ENCODE measurements around the gene ADD1. TPM values are rescaled to one million over a fixed set of nuclear protein-coding genes. Genes with fewer than 3 reads are reported as not detected.
"Not testable (repeated sequence)": the region's sequence is repeated elsewhere in the genome, so short reads cannot be mapped to it uniquely, and the experiment has no call there.

Gene ADD1
- total and polyA plus RNA-seq, 8 donors, result 262 to 331 (median 304) TPM

DNA sequence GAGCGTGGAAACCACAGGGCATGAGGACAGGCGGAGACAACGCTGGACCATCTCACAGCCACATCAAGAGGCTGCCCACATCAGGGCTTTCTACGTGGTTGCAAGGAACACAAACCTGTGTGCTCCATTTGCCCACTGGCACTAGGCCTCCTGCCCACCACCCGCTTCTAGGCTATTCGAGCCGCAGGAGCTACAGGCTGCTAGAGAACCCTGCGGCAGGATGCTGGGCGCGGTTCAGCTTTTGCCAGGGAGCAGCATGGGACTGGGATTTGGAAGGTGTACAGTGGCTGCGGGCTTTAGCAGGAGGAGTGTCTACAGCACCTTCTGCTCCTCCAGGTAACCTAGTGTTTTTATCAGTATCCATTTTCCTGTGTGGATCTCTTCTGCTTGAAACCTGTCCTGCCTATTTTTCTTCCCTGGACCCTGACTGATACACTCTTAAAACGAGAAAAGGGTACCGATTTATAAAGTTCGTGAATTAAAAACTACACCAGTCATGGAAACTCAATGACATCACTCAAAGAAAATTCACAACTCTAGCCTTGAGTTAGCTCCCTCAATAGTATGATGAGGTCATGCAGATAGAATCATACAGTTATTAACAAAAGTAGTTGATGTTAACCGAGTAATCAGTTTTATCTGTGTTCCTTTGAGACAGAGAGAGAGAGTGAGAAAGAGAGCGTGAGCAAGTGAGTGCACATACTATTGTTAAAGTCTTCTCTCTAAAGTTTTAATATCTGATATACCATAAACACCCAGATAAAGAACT, 106.8 kb downstream of the ADD1 start:
- H3K27ac ChIP-seq, result no peak overlapping the region
- H3K36me3 ChIP-seq, result peaks cover 0 to 93% of the 10 kb centered on the region in 2 donors
- DNase-seq (peak in 1 of 4 donors; percentile 48), ATAC-seq (no peak)
- intact Hi-C loops (cut with DNase I), result no loop called here
- no peaks in the 10 kb centered on the region for H3K27me3 ChIP-seq
- H3K4me3 ChIP-seq, result no peak overlapping the region
- H3K9me3 ChIP-seq, result no peaks in the 10 kb centered on the region
- TF ChIP-seq CTCF (IDR thresholded peaks at IDR 0.05), result no peak
- no peaks in the 10 kb centered on the region for H3K4me1 ChIP-seq

- Histone ChIP-seq H3K27me3 (no peaks in the 10 kb centered on the region), H3K9me3 (no peaks in the 10 kb centered on the region), H3K4me3 (no peak overlapping the region), H3K36me3 (peaks cover 0 to 89% of the 10 kb centered on the region in 2 donors), H3K4me1 (peaks cover 0 to 4% of the 10 kb centered on the region in 2 donors), H3K27ac (no peak overlapping the region)
- ATAC-seq, result no peak
- no peak for TF ChIP-seq CTCF (IDR thresholded peaks at IDR 0.05)
- DNase-seq, result no peak
- intact Hi-C loops (cut with DNase I), result no loop called here
Measured at GRCh38 chr4:2953496-2953895, 109.9 kb downstream of the ADD1 start.

DNA sequence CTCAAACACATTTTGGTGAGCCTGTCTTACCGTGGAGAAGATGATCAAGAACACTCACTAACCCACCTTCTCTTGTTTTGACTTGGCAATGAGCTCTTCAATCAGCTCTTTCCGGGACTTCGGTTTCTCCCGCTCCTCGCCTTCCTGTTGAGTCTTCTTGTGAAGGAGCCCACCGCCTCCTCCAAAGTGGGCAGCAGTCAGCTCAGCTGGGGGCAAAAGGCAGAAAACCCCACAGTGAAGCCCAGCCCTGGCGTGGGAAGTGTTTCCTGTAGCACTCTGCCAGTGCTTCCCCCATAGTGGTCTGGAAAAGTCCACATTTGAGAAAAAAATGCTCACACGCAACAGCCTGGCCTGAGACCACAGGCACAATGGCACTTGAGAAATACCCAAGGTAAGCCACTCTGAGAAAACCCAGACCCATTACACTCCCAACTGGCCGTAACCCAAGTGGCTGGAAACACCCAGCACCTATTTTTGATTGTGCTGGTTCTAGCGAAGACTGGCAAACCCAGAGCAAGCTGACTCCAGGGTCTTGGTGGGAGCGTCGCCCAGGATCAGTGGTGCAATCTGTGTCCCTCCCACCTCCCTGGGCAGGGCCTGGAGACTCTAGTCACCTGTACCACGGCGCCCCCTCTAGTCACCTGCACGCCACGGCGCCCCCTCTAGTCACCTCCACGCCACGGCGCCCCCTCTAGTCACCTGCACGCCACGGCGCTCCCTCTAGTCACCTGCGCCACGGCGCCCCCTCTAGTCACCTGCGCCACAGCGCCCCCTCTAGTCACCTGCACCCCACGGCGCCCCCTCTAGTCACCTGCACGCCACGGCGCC, 110.9 kb downstream of the ADD1 start:
- peaks cover 0 to 83% of the 10 kb centered on the region in 2 donors for H3K36me3 ChIP-seq
- no peak overlapping the region for H3K4me3 ChIP-seq
- H3K27ac ChIP-seq, result peak overlapping the region in 1 of 2 donors; percentile 30
- no peaks in the 10 kb centered on the region for H3K27me3 ChIP-seq
- H3K4me1 ChIP-seq, result peaks cover 0 to 7% of the 10 kb centered on the region in 2 donors
- peak; percentile 51 for ATAC-seq
- intact Hi-C loops (cut with DNase I), result no loop called here
- no peak for TF ChIP-seq CTCF (IDR thresholded peaks at IDR 0.05)
- DNase-seq, result no peak
- no peaks in the 10 kb centered on the region for H3K9me3 ChIP-seq

DNA sequence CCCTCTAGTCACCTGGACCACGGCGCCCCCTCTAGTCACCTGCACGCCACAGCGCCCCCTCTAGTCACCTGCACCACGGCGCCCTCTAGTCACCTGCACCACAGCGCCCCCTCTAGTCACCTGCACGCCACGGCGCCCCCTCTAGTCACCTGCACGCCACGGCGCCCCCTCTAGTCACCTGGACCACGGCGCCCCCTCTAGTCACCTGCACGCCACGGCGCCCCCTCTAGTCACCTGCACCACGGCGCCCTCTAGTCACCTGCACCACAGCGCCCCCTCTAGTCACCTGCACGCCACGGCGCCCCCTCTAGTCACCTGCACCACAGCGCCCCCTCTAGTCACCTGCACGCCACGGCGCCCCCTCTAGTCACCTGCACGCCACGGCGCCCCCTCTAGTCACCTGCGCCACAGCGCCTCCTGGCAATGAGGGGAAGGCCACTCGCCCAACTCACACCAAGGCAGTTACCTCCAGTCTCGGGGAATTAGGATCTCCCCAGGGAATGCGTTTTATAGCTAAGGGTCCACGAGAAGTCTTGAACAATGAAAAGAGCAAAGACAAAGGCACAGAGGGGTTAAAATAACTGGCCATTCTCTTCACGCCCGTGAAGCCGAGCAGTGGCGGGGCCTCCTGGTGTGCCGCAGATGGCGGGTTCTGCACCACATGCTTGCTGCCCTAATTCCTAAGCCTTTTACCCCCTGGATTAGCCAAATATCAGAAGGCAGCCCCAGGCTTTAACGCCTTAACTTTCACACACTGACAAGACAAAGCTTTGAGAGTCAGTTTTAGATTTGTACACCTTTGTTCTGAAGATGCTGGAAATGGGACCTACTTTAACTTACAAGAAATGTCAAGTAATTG, 111.8 kb downstream of the ADD1 start:
- DNase-seq; ATAC-seq; H3K27me3 ChIP-seq; H3K9me3 ChIP-seq; H3K4me3 ChIP-seq; intact Hi-C loops (cut with DNase I); H3K27ac ChIP-seq: not testable (repeated sequence)
- H3K36me3 ChIP-seq, result peaks cover 0 to 78% of the 10 kb centered on the region in 2 donors
- peaks cover 0 to 14% of the 10 kb centered on the region in 2 donors for H3K4me1 ChIP-seq

GRCh38 chr4:2958446-2958845, 114.8 kb downstream of the ADD1 start:
- ATAC-seq (no peak), DNase-seq (no peak)
- H3K27me3 ChIP-seq, result no peaks in the 10 kb centered on the region
- H3K4me1 ChIP-seq, result peaks cover 10 to 30% of the 10 kb centered on the region in 2 donors
- H3K36me3 ChIP-seq, result peaks cover 0 to 48% of the 10 kb centered on the region in 2 donors
- H3K9me3 ChIP-seq, result no peaks in the 10 kb centered on the region
- H3K4me3 ChIP-seq, result no peak overlapping the region
- no peak overlapping the region for H3K27ac ChIP-seq
- intact Hi-C loops (cut with DNase I), result no loop called here
- no peak for TF ChIP-seq CTCF (IDR thresholded peaks at IDR 0.05)

- H3K9me3 ChIP-seq; H3K27me3 ChIP-seq; H3K4me3 ChIP-seq; ATAC-seq; intact Hi-C loops (cut with DNase I); H3K27ac ChIP-seq; DNase-seq: not testable (repeated sequence)
- H3K4me1 ChIP-seq, result peaks cover 10 to 42% of the 10 kb centered on the region in 2 donors
- peaks cover 0 to 35% of the 10 kb centered on the region in 2 donors for H3K36me3 ChIP-seq
Measured at GRCh38 chr4:2960450-2960849, 116.8 kb downstream of the ADD1 start.
